Activated B cell treated with CpG ODN at 0.5 μM for 24 hours (primary cell): ENCODE results near the gene MAN1A1. TPM values are rescaled to one million over a fixed set of nuclear protein-coding genes. Genes with fewer than 3 reads are reported as not detected.

ENCODE experiments used
- ATAC-seq: fragments of 200-7000 bp; cut with Tn5 transposase; one replicate; pipeline ENCODE4 v1.10.0; 2021; ENCODE audit warnings: low read depth, mild to moderate bottlenecking, moderate library complexity
- CTCF ChIA-PET: fragments of 350-600 bp; sonication (Branson Sonifier 250); formaldehyde crosslinking; loops from one replicate; lab custom pipeline; 2021; ENCODE audit warnings: antibody characterized with exemption; lab: Charles Lee
- POLR2A ChIA-PET: fragments of 350-600 bp; sonication (Branson Sonifier 250); formaldehyde crosslinking; loops from one replicate; lab custom pipeline; 2021; ENCODE audit warnings: antibody characterized with exemption; lab: Charles Lee
- DNase-seq: peaks from one replicate; pipeline ENCODE4 v3.0.0; 2022
- H3K27ac Mint-ChIP-seq: one replicate; pipeline ENCODE4 v1.8.0; 2020; ENCODE audit warnings: mixed read lengths
- H3K27me3 Mint-ChIP-seq: one replicate; pipeline ENCODE4 v1.8.0; 2021; ENCODE audit warnings: mixed read lengths
- H3K36me3 Mint-ChIP-seq: one replicate; pipeline ENCODE4 v1.8.0; 2021; ENCODE audit warnings: low read depth, mixed read lengths
- H3K4me1 Mint-ChIP-seq: one replicate; pipeline ENCODE4 v1.8.0; 2021; ENCODE audit warnings: mixed read lengths
- H3K4me3 Mint-ChIP-seq: one replicate; pipeline ENCODE4 v1.8.0; 2020; ENCODE audit warnings: mild to moderate bottlenecking, mixed read lengths
- H3K9me3 Mint-ChIP-seq: one replicate; pipeline ENCODE4 v1.8.0; 2020; ENCODE audit warnings: mixed read lengths
- CTCF ChIP-seq: fragments of 200-600 bp; IDR thresholded peaks from one replicate; pipeline ENCODE4 v1.8.0; 2022; ENCODE audit warnings: antibody characterized with exemption, mild to moderate bottlenecking
- intact Hi-C: fragments of 100-400 bp; cut with micrococcal nuclease; formaldehyde crosslinking; loops from one replicate; pipeline ENCODE4 v1.15.1; 2024
- total RNA-seq: library from RNA; stranded (reverse); gene quantifications from 2 replicates; pipeline ENCODE4 v1.2.3, GENCODE V29; 2022

Gene MAN1A1
- total RNA-seq, 1 donor from 2014 or later, result 18.1 TPM

GRCh38 chr6:119343573-119344146 is 5.9 kb downstream of the MAN1A1 start:
- ChIA-PET POLR2A (interaction anchor here (0.6 kb wide), 1 partner anchor 395 kb away, joined by 3 read pairs; no protein-coding TSS in a partner anchor), CTCF (interaction anchor here (1.5 kb wide), 1 partner anchor 9 kb away, joined by 4 read pairs; no protein-coding TSS in a partner anchor)
- intact Hi-C loops, result loop anchor here (10.0 kb wide), 2 partner anchors 629 to 1669 kb away; partner anchors contain the start of gene NUS1
- H3K36me3 Mint-ChIP-seq, result no peaks in the 10 kb centered on the region
- H3K9me3 Mint-ChIP-seq, result no peaks in the 10 kb centered on the region
- no peak for DNase-seq
- TF ChIP-seq CTCF, result no peak
- no peak for ATAC-seq
- no peak overlapping the region for H3K27ac Mint-ChIP-seq
- no peaks in the 10 kb centered on the region for H3K27me3 Mint-ChIP-seq
- H3K4me3 Mint-ChIP-seq, result no peak overlapping the region
- H3K4me1 Mint-ChIP-seq, result peaks cover 75% of the 10 kb centered on the region

- ATAC-seq (no peak), DNase-seq (no peak)
- Mint-ChIP-seq H3K9me3 (no peaks in the 10 kb centered on the region), H3K27me3 (no peaks in the 10 kb centered on the region), H3K36me3 (no peaks in the 10 kb centered on the region), H3K4me1 (peaks cover 75% of the 10 kb centered on the region), H3K27ac (no peak overlapping the region), H3K4me3 (no peak overlapping the region)
- POLR2A ChIA-PET, result no interaction called here
- CTCF ChIA-PET, result interaction anchor here (1.5 kb wide), 1 partner anchor 9 kb away, joined by 4 read pairs; no protein-coding TSS in a partner anchor
- no peak for TF ChIP-seq CTCF
- intact Hi-C loops, result loop anchor here (10.0 kb wide), 2 partner anchors 628 to 1668 kb away; partner anchors contain the start of gene NUS1
Observed at GRCh38 chr6:119343167-119343566, 6.4 kb downstream of the MAN1A1 start.

GRCh38 chr6:119342430-119342829 is 7.1 kb downstream of the MAN1A1 start:
- no peaks in the 10 kb centered on the region for H3K36me3 Mint-ChIP-seq
- intact Hi-C loops, result loop anchor here (10.0 kb wide), 2 partner anchors 628 to 1668 kb away; partner anchors contain the start of gene NUS1
- ChIA-PET CTCF (no interaction called here), POLR2A (no interaction called here)
- H3K27me3 Mint-ChIP-seq, result no peaks in the 10 kb centered on the region
- ATAC-seq (no peak), DNase-seq (no peak)
- H3K4me1 Mint-ChIP-seq, result peaks cover 70% of the 10 kb centered on the region
- no peak for TF ChIP-seq CTCF
- H3K27ac Mint-ChIP-seq, result no peak overlapping the region
- no peaks in the 10 kb centered on the region for H3K9me3 Mint-ChIP-seq
- H3K4me3 Mint-ChIP-seq, result no peak overlapping the region

GRCh38 chr6:119340796-119341487 is 8.6 kb downstream of the MAN1A1 start:
- Mint-ChIP-seq H3K4me3 (no peak overlapping the region), H3K4me1 (peaks cover 67% of the 10 kb centered on the region), H3K36me3 (no peaks in the 10 kb centered on the region), H3K9me3 (no peaks in the 10 kb centered on the region), H3K27me3 (no peaks in the 10 kb centered on the region), H3K27ac (peak overlapping the region; percentile 28)
- no peak for TF ChIP-seq CTCF
- CTCF ChIA-PET, result no interaction called here
- POLR2A ChIA-PET, result no interaction called here
- DNase-seq (no peak), ATAC-seq (no peak)
- intact Hi-C loops, result loop anchor here (10.0 kb wide), 2 partner anchors 626 to 1666 kb away; partner anchors contain the start of gene NUS1

GRCh38 chr6:119339941-119340456 is 9.6 kb downstream of the MAN1A1 start:
- Mint-ChIP-seq H3K9me3 (no peaks in the 10 kb centered on the region), H3K27ac (peak overlapping the region; percentile 7), H3K4me1 (peaks cover 67% of the 10 kb centered on the region), H3K36me3 (peaks cover 1% of the 10 kb centered on the region), H3K4me3 (no peak overlapping the region), H3K27me3 (no peaks in the 10 kb centered on the region)
- ChIA-PET CTCF (interaction anchor here (0.8 kb wide), 1 partner anchor 11 kb away, joined by 3 read pairs; no protein-coding TSS in a partner anchor), POLR2A (interaction anchor here (0.8 kb wide), 1 partner anchor 11 kb away, joined by 4 read pairs; no protein-coding TSS in a partner anchor)
- no peak for ATAC-seq
- no peak for DNase-seq
- TF ChIP-seq CTCF, result no peak
- intact Hi-C loops, result loop anchor here (1.0 to 10.0 kb wide), 4 partner anchors 8 to 1665 kb away; partner anchors contain the start of gene NUS1
